ENCODE measurements around the gene GPN2. TPM values are rescaled to one million over a fixed set of nuclear protein-coding genes. Genes with fewer than 3 reads are reported as not detected.

GPN2 gene
- total and polyA plus RNA-seq, 9 of the 15 experiments (the other 6 are each of a cell fraction or from before 2014, with no cell fraction given), result 9.9 to 58.8 (median 20.4) TPM

DNA sequence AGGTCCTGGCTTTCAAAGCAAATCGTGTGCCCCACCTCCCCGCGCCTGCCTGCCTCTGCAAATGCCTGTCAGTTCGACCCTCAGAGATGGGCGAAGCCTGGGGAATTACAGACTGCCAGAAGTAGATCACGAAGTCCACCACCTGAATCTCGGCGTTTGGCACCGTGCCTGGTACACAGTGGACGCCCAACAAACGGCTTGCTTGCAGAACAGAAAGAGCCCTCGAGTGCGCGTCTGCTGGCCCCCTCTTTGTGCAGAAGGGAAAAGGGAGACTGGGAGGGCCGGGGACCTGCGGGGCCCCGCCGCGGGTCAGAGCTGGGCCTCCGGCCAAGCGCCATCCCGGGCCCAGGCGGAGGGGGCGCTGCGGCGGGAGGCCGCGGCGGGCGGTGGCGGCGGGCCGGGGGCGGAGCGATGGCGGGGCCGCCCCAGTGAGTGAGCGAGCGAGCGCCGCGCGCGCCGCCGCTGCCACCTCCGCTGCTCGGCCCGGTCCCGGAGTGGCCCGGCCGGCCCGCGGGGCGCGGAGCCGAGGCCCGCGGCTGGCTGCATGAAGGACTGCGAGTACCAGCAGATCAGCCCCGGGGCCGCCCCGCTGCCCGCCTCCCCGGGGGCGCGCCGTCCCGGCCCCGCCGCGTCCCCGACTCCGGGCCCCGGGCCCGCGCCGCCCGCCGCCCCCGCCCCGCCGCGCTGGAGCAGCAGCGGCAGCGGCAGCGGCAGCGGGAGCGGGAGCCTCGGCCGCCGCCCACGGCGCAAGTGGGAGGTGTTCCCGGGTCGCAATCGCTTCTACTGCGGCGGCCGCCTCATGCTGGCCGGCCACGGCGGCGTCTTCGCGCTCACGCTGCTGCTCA, 63.6 kb downstream of the GPN2 start, which contains the start of gene ZDHHC18 (continued):
- TF ChIP-seq, protein P1, sequence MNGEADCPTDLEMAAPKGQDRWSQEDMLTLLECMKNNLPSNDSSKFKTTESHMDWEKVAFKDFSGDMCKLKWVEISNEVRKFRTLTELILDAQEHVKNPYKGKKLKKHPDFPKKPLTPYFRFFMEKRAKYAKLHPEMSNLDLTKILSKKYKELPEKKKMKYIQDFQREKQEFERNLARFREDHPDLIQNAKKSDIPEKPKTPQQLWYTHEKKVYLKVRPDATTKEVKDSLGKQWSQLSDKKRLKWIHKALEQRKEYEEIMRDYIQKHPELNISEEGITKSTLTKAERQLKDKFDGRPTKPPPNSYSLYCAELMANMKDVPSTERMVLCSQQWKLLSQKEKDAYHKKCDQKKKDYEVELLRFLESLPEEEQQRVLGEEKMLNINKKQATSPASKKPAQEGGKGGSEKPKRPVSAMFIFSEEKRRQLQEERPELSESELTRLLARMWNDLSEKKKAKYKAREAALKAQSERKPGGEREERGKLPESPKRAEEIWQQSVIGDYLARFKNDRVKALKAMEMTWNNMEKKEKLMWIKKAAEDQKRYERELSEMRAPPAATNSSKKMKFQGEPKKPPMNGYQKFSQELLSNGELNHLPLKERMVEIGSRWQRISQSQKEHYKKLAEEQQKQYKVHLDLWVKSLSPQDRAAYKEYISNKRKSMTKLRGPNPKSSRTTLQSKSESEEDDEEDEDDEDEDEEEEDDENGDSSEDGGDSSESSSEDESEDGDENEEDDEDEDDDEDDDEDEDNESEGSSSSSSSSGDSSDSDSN (IDR thresholded peaks at IDR 0.05; ENCODE audit: borderline replicate concordance in 1 of 2, low read depth in 2 of 2, low read length in 2 of 2), result peak in 1 of 2 experiments; percentile 72; a peak in 2 of 4 replicates
- peak; percentile 54 for TF ChIP-seq ZBTB17 (CRISPR knock-in tag; IDR thresholded peaks at IDR 0.05)
- TF ChIP-seq, protein P2, sequence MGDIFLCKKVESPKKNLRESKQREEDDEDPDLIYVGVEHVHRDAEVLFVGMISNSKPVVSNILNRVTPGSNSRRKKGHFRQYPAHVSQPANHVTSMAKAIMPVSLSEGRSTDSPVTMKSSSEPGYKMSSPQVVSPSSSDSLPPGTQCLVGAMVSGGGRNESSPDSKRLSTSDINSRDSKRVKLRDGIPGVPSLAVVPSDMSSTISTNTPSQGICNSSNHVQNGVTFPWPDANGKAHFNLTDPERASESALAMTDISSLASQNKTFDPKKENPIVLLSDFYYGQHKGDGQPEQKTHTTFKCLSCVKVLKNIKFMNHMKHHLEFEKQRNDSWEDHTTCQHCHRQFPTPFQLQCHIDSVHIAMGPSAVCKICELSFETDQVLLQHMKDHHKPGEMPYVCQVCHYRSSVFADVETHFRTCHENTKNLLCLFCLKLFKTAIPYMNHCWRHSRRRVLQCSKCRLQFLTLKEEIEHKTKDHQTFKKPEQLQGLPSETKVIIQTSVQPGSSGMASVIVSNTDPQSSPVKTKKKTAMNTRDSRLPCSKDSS (IDR thresholded peaks at IDR 0.05; ENCODE audit: low read depth, partially characterized antibody), result no peak
- TF ChIP-seq ZNF239 (CRISPR knock-in tag; IDR thresholded peaks at IDR 0.05), result no peak
- TF ChIP-seq RUNX1 (IDR thresholded peaks at IDR 0.05; ENCODE audit: low read depth), result no peak
- no peak for TF ChIP-seq KDM2B (CRISPR knock-in tag; IDR thresholded peaks at IDR 0.05)
- TF ChIP-seq HCFC1 (IDR thresholded peaks at IDR 0.05; ENCODE audit: low read depth, low read length), result no peak
- peak; percentile 1 for TF ChIP-seq SP2 (IDR thresholded peaks at IDR 0.05; ENCODE audit: extremely low read depth, low read depth, low read length, poor library complexity, severe bottlenecking)
- peak; percentile 60 for TF ChIP-seq ERF (CRISPR knock-in tag; IDR thresholded peaks at IDR 0.05)
- no peak for TF ChIP-seq MTF1 (CRISPR knock-in tag; IDR thresholded peaks at IDR 0.05; ENCODE audit: borderline replicate concordance)
- TF ChIP-seq, protein P3, sequence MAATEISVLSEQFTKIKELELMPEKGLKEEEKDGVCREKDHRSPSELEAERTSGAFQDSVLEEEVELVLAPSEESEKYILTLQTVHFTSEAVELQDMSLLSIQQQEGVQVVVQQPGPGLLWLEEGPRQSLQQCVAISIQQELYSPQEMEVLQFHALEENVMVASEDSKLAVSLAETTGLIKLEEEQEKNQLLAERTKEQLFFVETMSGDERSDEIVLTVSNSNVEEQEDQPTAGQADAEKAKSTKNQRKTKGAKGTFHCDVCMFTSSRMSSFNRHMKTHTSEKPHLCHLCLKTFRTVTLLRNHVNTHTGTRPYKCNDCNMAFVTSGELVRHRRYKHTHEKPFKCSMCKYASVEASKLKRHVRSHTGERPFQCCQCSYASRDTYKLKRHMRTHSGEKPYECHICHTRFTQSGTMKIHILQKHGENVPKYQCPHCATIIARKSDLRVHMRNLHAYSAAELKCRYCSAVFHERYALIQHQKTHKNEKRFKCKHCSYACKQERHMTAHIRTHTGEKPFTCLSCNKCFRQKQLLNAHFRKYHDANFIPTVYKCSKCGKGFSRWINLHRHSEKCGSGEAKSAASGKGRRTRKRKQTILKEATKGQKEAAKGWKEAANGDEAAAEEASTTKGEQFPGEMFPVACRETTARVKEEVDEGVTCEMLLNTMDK (IDR thresholded peaks at IDR 0.05; ENCODE audit: borderline replicate concordance, insufficient read depth, low read depth, low read length, poor library complexity, severe bottlenecking), result no peak
- TF ChIP-seq, protein P4, sequence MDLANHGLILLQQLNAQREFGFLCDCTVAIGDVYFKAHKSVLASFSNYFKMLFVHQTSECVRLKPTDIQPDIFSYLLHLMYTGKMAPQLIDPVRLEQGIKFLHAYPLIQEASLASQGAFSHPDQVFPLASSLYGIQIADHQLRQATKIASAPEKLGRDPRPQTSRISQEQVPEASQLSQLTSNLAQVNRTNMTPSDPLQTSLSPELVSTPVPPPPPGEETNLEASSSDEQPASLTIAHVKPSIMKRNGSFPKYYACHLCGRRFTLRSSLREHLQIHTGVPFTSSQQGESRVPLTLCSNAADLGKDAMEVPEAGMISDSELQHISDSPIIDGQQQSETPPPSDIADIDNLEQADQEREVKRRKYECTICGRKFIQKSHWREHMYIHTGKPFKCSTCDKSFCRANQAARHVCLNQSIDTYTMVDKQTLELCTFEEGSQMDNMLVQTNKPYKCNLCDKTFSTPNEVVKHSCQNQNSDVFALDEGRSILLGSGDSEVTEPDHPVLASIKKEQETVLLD (IDR thresholded peaks at IDR 0.05), result no peak
- no peak for TF ChIP-seq SAFB2 (IDR thresholded peaks at IDR 0.05; ENCODE audit: borderline replicate concordance, low read depth, low read length, severe bottlenecking)
- TF ChIP-seq OTX1 (CRISPR knock-in tag; IDR thresholded peaks at IDR 0.05), result no peak
- TF ChIP-seq MAZ (CRISPR knock-in tag; conservative IDR thresholded peaks at IDR 0.05 in 1 of 2, IDR thresholded peaks at IDR 0.05 in 1 of 2), result peak in 1 of 2 experiments; percentile 60; a peak in 1 of 4 replicates
- no peak for TF ChIP-seq ZFP1 (CRISPR knock-in tag; IDR thresholded peaks at IDR 0.05)
- TF ChIP-seq DIDO1 (tag; IDR thresholded peaks at IDR 0.05; ENCODE audit: low read depth), result no peak
- no peak for TF ChIP-seq NR4A1 (CRISPR knock-in tag; IDR thresholded peaks at IDR 0.05)
- 0 out of 2 replicates have a peak, but pooled peaks have one; percentile 16 for TF ChIP-seq NR4A1 (tag; IDR thresholded peaks at IDR 0.05)
- no peak for TF ChIP-seq POLR2A (conservative IDR thresholded peaks at IDR 0.05)

Measured in K562 (cell line).